ACC112 (cell line): Measurements from ENCODE around the gene AEBP2.
A peak's percentile ranks its signal among the peaks of the same experiment; 100 is the strongest.

Source experiments
- H2AFZ ChIP-seq: fragments of 200-600 bp; sonication (generic); one replicate; pipeline ENCODE4 v1.6.0; 2017; ENCODE audit warnings: antibody characterized with exemption, low read length; ENCODE audit not compliant: unreplicated experiment
- H3K27ac ChIP-seq: fragments of 200-600 bp; sonication (generic); 2 replicates; pipeline ENCODE4 v1.5.1; 2014; ENCODE audit warnings: low read depth, mild to moderate bottlenecking, antibody characterized with exemption, low read length, moderate library complexity
- H3K27me3 ChIP-seq: fragments of 200-600 bp; sonication (generic); 2 replicates; pipeline ENCODE4 v1.6.1; 2014; ENCODE audit warnings: mild to moderate bottlenecking, antibody characterized with exemption, low read length, moderate library complexity, mixed read lengths; ENCODE audit not compliant: insufficient read depth
- H3K36me3 ChIP-seq: fragments of 200-600 bp; sonication (generic); 2 replicates; pipeline ENCODE4 v1.6.1; 2016; ENCODE audit warnings: mild to moderate bottlenecking, antibody characterized with exemption, low read length, moderate library complexity, mixed read lengths; ENCODE audit not compliant: insufficient read depth
- H3K4me1 ChIP-seq: fragments of 200-600 bp; sonication (generic); one replicate; pipeline ENCODE4 v1.6.1; 2016; ENCODE audit warnings: low read length, mixed read lengths; ENCODE audit not compliant: insufficient read depth, unreplicated experiment, control insufficient read depth
- H3K4me3 ChIP-seq: fragments of 200-600 bp; sonication (generic); 2 replicates; pipeline ENCODE4 v1.5.1; 2014; ENCODE audit warnings: mild to moderate bottlenecking, low read depth, low read length
- H3K79me2 ChIP-seq: fragments of 200-600 bp; sonication (generic); one replicate; pipeline ENCODE4 v1.6.0; 2016; ENCODE audit warnings: low read length; ENCODE audit not compliant: control insufficient read depth, unreplicated experiment, insufficient read depth

The AEBP2 gene

DNA sequence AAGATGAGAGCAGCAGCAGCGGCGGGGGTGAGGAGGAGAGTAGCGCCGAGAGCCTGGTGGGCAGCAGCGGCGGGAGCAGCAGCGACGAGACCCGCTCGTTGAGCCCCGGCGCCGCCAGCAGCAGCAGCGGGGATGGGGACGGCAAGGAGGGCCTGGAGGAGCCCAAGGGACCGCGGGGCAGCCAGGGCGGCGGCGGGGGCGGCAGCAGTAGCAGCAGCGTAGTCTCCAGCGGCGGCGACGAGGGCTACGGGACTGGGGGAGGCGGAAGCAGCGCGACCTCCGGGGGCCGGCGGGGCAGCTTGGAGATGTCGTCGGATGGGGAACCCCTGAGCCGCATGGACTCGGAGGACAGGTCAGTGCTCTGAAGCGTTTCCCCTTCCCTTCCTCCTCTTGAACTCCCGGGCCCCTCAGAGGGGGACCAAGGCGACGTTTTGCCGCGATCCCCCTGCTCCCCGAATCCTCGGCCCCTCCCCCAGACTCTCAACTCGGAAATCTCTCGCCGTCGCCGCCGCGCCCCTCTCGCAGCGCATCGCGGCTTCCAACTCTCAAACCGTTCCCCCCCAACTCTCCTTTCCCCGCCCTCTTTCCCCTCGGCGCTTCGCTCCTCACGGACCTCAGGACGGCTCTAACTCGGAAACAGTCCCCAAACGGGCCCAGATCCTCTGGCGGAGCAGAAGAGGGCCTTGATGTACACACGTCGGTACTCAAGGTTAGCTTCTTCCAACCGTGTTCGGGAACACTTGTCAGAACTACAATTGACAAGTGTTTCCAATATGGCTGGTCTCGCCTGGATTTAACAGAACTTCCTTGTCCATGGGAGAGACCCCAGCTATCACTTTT lies 947 bp downstream of the AEBP2 start:
- Histone ChIP-seq H3K79me2 (peaks cover 54% of the 10 kb centered on the region), H3K4me3 (peak overlapping the region; percentile 93), H3K4me1 (peaks cover 9% of the 10 kb centered on the region), H2AFZ (peak overlapping the region; percentile 69), H3K27ac (peak overlapping the region; percentile 55; the same call in 1 of the 2 replicates), H3K36me3 (peaks cover 8% of the 10 kb centered on the region; the same call in 1 of the 2 replicates), H3K27me3 (no peaks in the 10 kb centered on the region)

DNA sequence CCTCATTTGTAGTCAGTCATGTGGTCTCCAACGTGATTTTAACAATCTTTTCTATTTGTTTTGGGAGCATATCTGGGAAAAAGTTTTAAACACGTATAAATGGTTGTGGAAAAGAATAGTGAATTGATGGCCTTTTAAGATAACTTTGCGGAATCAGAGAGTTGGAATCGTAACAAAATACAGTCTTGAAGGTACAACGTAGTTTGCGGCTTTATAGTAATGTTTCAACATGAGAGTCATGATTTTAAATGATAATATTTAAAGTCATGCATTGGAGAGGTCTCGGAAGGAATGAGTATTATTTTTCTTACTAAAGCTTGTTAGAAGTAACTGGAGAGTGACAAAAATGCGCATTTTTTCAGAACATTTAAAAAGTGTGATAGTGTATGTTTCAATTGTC lies 1.6 kb downstream of the AEBP2 start:
- Histone ChIP-seq H3K27me3 (no peaks in the 10 kb centered on the region), H3K79me2 (peaks cover 61% of the 10 kb centered on the region), H2AFZ (peak overlapping the region; percentile 30), H3K27ac (peak overlapping the region; percentile 55; the same call in 1 of the 2 replicates), H3K4me3 (peak overlapping the region; percentile 93), H3K36me3 (peaks cover 8% of the 10 kb centered on the region; the same call in 1 of the 2 replicates), H3K4me1 (peaks cover 9% of the 10 kb centered on the region)

DNA sequence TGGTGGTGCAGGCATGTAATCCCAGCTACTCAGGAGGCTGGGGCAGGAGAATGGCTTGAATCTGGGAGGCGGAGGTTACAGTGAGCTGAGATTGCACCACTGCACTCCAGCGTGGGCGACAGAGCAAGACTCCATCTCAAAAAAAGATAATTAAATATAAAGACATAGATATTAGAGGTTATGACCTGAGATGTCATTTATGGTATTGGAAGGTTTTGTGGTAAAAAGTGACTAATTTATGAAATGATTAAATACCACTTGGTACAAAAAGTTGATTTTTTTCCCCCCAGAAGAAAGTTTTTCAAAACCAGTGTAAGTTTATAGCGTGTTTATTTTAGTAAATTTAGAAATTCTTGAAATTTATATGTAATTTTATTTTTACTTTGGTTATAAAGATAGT lies 4.3 kb downstream of the AEBP2 start:
- Histone ChIP-seq H3K36me3 (peaks cover 8% of the 10 kb centered on the region; the same call in 1 of the 2 replicates), H3K79me2 (peaks cover 86% of the 10 kb centered on the region), H3K27ac (no peak overlapping the region), H3K4me3 (no peak overlapping the region), H3K27me3 (no peaks in the 10 kb centered on the region), H3K4me1 (peaks cover 9% of the 10 kb centered on the region), H2AFZ (no peak overlapping the region)

DNA sequence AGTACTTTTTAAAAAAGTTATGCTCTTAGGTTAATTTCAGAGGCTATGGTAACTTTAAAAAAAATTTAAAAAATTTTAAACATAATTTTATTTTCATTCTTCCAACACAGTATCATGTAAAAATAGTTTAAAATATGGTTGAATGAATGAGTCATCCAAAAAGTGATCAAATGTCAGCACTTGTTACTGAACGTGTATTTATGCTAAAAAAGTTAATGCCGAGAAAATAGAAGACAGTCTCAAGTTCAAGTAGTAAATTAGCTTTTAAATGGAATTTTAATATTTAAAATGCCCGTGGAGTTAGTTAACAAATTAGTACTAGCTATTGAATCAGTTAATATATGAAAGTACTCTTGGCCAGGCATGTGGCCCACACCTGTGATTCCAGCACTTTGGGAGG lies 4.8 kb downstream of the AEBP2 start:
- H3K27ac ChIP-seq: no peak overlapping the region
- H3K4me3 ChIP-seq: no peak overlapping the region
- no peaks in the 10 kb centered on the region for H3K27me3 ChIP-seq
- H3K79me2 ChIP-seq: peaks cover 91% of the 10 kb centered on the region
- H2AFZ ChIP-seq: no peak overlapping the region
- H3K4me1 ChIP-seq: peaks cover 9% of the 10 kb centered on the region
- peaks cover 8% of the 10 kb centered on the region; the same call in 1 of the 2 replicates for H3K36me3 ChIP-seq

DNA sequence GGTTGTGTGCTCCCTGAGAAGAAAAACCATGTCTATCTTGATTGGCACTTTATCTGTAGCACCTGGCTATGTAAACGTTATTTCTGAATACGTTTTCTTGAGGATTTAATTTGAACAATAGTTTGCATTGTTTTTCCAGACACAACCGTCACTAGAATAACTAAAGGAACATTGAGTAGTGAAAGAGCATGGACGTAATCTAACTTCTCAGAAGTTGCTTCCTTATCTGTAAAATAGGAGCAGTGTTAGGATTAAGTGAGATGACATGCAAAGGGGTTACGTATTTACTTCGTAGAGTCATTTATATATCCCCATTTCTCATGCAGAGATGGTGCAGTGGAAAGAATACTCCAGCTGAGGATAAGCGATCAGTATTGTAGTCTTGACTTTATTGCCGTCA lies 8.1 kb downstream of the AEBP2 start:
- H3K36me3 ChIP-seq: peaks cover 8% of the 10 kb centered on the region; the same call in 1 of the 2 replicates
- H3K79me2 ChIP-seq: peaks cover 96% of the 10 kb centered on the region
- no peak overlapping the region for H3K27ac ChIP-seq
- no peak overlapping the region for H2AFZ ChIP-seq
- H3K4me1 ChIP-seq: peaks cover 10% of the 10 kb centered on the region
- no peaks in the 10 kb centered on the region for H3K27me3 ChIP-seq
- H3K4me3 ChIP-seq: no peak overlapping the region

DNA sequence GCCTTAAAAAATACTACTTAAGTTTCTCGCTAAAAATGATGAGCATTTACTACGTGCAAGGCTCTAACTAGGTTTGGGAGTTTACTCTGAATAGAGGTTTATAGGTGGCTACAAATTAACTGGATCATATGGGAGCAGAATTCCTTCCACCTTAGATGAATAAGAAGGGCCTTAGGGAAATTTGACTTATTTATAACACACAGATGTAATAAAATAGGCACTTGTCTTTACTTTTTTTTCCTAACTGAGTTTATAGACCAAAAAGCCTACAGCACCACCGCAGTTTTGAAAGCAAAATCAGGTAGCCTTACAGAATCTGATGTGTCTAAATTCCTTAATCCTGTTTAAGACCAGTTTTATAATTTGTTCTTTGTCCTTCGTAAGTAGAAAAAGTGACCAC lies 10.5 kb downstream of the AEBP2 start:
- no peak overlapping the region for H2AFZ ChIP-seq
- H3K27ac ChIP-seq: no peak overlapping the region
- peaks cover 6% of the 10 kb centered on the region for H3K4me1 ChIP-seq
- peaks cover 93% of the 10 kb centered on the region for H3K79me2 ChIP-seq
- no peaks in the 10 kb centered on the region for H3K27me3 ChIP-seq
- no peaks in the 10 kb centered on the region for H3K36me3 ChIP-seq
- no peak overlapping the region for H3K4me3 ChIP-seq

DNA sequence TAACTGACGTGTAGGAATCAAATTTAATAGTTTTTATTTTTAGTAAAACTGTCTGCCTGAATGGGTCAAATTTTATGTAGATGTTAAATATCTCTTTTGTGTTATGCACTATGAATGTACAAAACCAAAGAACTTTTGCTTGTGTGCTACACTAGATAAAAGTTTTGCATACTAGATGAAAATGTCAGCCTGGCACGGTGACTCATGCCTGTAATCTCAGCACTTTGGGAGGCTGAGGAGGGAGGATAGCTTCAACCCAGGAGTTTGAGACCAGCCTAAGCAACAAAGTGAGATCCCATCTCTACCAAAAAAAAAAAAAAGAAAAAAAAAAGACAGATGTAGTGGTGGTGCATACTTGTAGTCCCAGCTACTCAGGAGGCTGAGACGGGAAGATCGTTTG lies 11.1 kb downstream of the AEBP2 start:
- H3K27ac ChIP-seq: no peak overlapping the region
- no peaks in the 10 kb centered on the region for H3K27me3 ChIP-seq
- no peak overlapping the region for H3K4me3 ChIP-seq
- H3K79me2 ChIP-seq: peaks cover 92% of the 10 kb centered on the region
- H3K4me1 ChIP-seq: peaks cover 6% of the 10 kb centered on the region
- no peak overlapping the region for H2AFZ ChIP-seq
- no peaks in the 10 kb centered on the region for H3K36me3 ChIP-seq

DNA sequence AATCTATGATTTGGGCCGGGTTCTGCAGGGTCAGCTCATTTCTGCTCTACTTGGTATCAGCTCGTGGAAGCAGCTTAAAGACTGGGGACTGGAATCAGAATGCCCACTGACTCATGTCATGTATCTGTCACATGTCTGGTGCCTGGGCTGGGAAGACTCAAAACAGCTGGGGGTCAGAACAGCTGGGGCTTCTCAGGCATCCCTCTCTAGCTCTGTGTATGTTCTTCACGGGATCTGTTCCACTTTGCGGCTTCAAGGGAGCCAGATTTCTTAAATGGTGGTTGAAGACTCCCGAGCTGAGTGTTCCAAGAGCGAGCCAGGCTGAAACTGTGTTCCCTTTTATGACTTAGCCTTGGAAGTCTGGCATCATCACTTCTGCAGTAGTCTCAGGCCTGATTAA lies 11.9 kb downstream of the AEBP2 start:
- H3K4me3 ChIP-seq: no peak overlapping the region
- H2AFZ ChIP-seq: no peak overlapping the region
- peaks cover 6% of the 10 kb centered on the region for H3K4me1 ChIP-seq
- peaks cover 88% of the 10 kb centered on the region for H3K79me2 ChIP-seq
- H3K27me3 ChIP-seq: no peaks in the 10 kb centered on the region
- H3K36me3 ChIP-seq: no peaks in the 10 kb centered on the region; the same call in 1 of the 2 replicates
- H3K27ac ChIP-seq: no peak overlapping the region

DNA sequence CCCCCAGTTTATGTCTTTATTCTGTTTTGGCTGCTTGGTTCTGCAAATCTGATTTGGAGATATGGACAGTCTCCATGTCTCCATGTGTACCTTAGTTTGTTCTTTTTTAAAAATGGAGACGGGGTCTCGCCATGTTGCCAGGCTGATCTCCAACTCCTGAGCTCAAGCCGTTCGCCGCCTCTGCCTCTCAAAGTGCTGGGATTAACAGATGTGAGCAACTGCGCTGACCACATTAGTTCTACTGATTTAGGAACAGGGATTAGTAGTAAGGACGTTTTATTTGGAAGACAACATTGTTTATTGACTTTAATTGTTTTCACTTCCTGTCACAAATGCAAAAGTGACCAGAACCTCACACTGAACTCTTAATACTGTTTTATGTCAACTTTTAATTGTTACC lies 14.7 kb downstream of the AEBP2 start:
- no peak overlapping the region for H2AFZ ChIP-seq
- no peak overlapping the region for H3K4me3 ChIP-seq
- H3K36me3 ChIP-seq: no peaks in the 10 kb centered on the region; the same call in 1 of the 2 replicates
- no peaks in the 10 kb centered on the region for H3K27me3 ChIP-seq
- H3K4me1 ChIP-seq: peaks cover 6% of the 10 kb centered on the region
- no peak overlapping the region for H3K27ac ChIP-seq
- peaks cover 90% of the 10 kb centered on the region for H3K79me2 ChIP-seq

DNA sequence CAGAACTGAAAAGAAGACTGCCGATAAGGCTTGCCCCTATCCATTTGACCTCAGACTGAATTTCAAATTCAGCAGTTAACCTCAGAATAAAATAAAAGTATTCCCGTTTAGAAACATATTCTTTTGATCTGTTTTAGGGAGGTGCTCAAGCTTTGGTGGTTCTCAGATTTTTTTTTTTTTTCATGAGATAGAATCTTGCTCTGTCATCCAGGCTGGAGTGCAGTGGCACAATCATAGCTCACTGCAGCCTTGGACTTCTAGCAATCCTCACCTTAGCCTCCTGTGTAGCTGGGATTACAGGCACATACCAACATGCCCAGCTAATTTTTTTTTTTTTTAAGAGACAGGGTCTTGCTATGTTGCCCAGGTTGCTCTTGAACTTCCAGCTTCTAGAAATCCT lies 15.5 kb downstream of the AEBP2 start:
- Histone ChIP-seq H3K4me3 (no peak overlapping the region), H3K36me3 (no peaks in the 10 kb centered on the region; the same call in 1 of the 2 replicates), H3K4me1 (peaks cover 5% of the 10 kb centered on the region), H3K27me3 (no peaks in the 10 kb centered on the region), H3K27ac (no peak overlapping the region), H3K79me2 (peaks cover 88% of the 10 kb centered on the region), H2AFZ (no peak overlapping the region)

DNA sequence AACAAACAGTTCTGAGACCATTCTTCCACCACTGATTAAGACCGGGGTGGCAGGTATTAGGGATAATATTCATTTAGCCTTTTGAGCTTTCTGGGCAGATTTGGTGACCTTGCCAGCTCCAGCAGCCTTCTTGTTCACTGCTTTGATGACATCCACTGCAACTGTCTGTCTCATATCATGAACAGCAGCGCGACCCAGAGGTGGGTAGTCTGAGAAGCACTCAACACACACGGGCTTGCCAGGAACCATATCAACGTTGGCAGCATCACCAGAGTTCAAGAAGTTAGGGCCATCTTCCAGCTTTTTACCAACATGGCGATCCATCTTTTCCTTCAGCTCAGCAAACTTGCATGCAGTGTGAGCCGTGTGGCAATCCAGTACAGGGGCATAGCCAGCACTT lies 16.9 kb downstream of the AEBP2 start:
- no peak overlapping the region for H3K27ac ChIP-seq
- H3K27me3 ChIP-seq: no peaks in the 10 kb centered on the region
- no peaks in the 10 kb centered on the region for H3K4me1 ChIP-seq
- peaks cover 85% of the 10 kb centered on the region for H3K79me2 ChIP-seq
- no peak overlapping the region for H2AFZ ChIP-seq
- H3K36me3 ChIP-seq: no peaks in the 10 kb centered on the region; the same call in 1 of the 2 replicates
- no peak overlapping the region for H3K4me3 ChIP-seq
